Endothelial cell of umbilical vein (primary cell): ENCODE data around the gene DAZAP2. TPM values are rescaled to one million over a fixed set of nuclear protein-coding genes. Genes with fewer than 3 reads are reported as not detected.

ENCODE experiments used
- BruUV-seq: library from RNA; stranded (reverse); fragments of 400-500 nt; replicated peaks from 2 replicates; lab custom pipeline; 2021; lab: Mats Ljungman, UMichigan
- CTCF ChIA-PET: fragments of 300-600, 350-600 bp; sonication (Branson Sonifier 250); formaldehyde crosslinking; loops from one replicate; lab custom pipeline; 2021; ENCODE audit warnings: antibody characterized with exemption, inconsistent platforms; lab: Charles Lee
- POLR2A ChIA-PET: fragments of 300-600, 350-600 bp; sonication (Branson Sonifier 250); formaldehyde crosslinking; loops from one replicate; lab custom pipeline; 2021; ENCODE audit warnings: antibody characterized with exemption, inconsistent platforms; lab: Charles Lee
- DNase-seq: peaks from one replicate; pipeline ENCODE4 v3.0.0-alpha.2; 2011; ENCODE audit warnings: low read depth, low spot score
- FAIRE-seq: peaks from 2 replicates; lab custom pipeline; 2011; peaks lifted over from hg19 to GRCh38; lab: Jason Lieb, UNC
- H2AFZ ChIP-seq: 2 replicates; pipeline ENCODE4 v1.6.0; 2012; ENCODE audit warnings: low read depth, low read length, control low read depth, inconsistent platforms
- H3K27ac ChIP-seq: 2 replicates; pipeline ENCODE4 v1.5.1; 2011; ENCODE audit warnings: low read depth, mild to moderate bottlenecking, control low read depth, low read length, moderate library complexity; ENCODE audit not compliant: insufficient read depth
- H3K27me3 ChIP-seq, 2 experiments: 2 replicates each; pipeline versions ENCODE4 v1.6.0 to v1.6.1; 2011; ENCODE audit warnings: low read length in 2 of 2, mixed read lengths in 1 of 2; ENCODE audit not compliant: control insufficient read depth in 2 of 2, insufficient read depth in 2 of 2
- H3K36me3 ChIP-seq, 2 experiments: 2 replicates in 1 of 2; 3 replicates in 1 of 2; pipeline ENCODE4 v1.5.1; 2011; ENCODE audit warnings: low read length in 2 of 2, mild to moderate bottlenecking in 1 of 2, moderate library complexity in 1 of 2; ENCODE audit not compliant: control insufficient read depth in 2 of 2, insufficient read depth in 2 of 2; ENCODE audit errors: extremely low read depth in 1 of 2
- H3K4me1 ChIP-seq: 3 replicates; pipeline ENCODE4 v1.5.1; 2011; ENCODE audit warnings: mild to moderate bottlenecking, low read length; ENCODE audit not compliant: control insufficient read depth, insufficient read depth; ENCODE audit errors: extremely low read depth
- H3K4me2 ChIP-seq: 2 replicates; pipeline ENCODE4 v1.6.1; 2011; ENCODE audit warnings: low read length, control low read depth, mixed read lengths; ENCODE audit not compliant: insufficient read depth
- H3K4me3 ChIP-seq, 3 experiments: fragments of 200-600 bp in 1 of 3; sonication (generic), shearing (Covaris generic) in 1 of 3; replicated peaks in 1 of 3; 2 replicates each; pipeline ENCODE4 v1.5.1; 2011 to 2016; ENCODE audit warnings: control low read depth in 3 of 3, low read length in 3 of 3, mild to moderate bottlenecking in 2 of 3, inconsistent platforms in 1 of 3, low read depth in 1 of 3, moderate library complexity in 1 of 3; ENCODE audit not compliant: insufficient read depth in 1 of 3
- H3K79me2 ChIP-seq: 2 replicates; pipeline ENCODE4 v1.6.0; 2012; ENCODE audit warnings: low read length, inconsistent platforms; ENCODE audit not compliant: control insufficient read depth, insufficient read depth
- H3K9ac ChIP-seq: replicated peaks from 2 replicates; pipeline ENCODE3; 2011; ENCODE audit warnings: low read length, control low read depth; ENCODE audit not compliant: insufficient read depth; ENCODE audit errors: extremely low read depth
- H3K9me1 ChIP-seq: replicated peaks from 3 replicates; pipeline ENCODE4 v1.6.0; 2011; ENCODE audit warnings: mild to moderate bottlenecking, low read length; ENCODE audit not compliant: control insufficient read depth, insufficient read depth; ENCODE audit errors: extremely low read depth
- H3K9me3 ChIP-seq: replicated peaks from 2 replicates; pipeline ENCODE4 v1.5.1; 2012; ENCODE audit warnings: low read length, inconsistent platforms; ENCODE audit not compliant: control insufficient read depth, insufficient read depth
- H4K20me1 ChIP-seq: replicated peaks from 2 replicates; pipeline ENCODE3; 2011; ENCODE audit warnings: mild to moderate bottlenecking, low read length; ENCODE audit not compliant: control insufficient read depth, insufficient read depth; ENCODE audit errors: extremely low read depth
- CTCF ChIP-seq, 2 donors: IDR thresholded peaks; 1 replicate in 1 of 2; 2 replicates in 1 of 2; pipeline ENCODE4 v1.5.1; 2011; ENCODE audit warnings: low read length in 2 of 2, mild to moderate bottlenecking in 2 of 2, moderate library complexity in 2 of 2, control low read depth in 1 of 2, inconsistent platforms in 1 of 2, low read depth in 1 of 2; ENCODE audit not compliant: insufficient read depth in 1 of 2; ENCODE audit errors: extremely low read depth in 1 of 2
- EZH2 ChIP-seq: IDR thresholded peaks from 2 replicates; pipeline ENCODE4 v1.6.1; 2012; ENCODE audit warnings: borderline replicate concordance, low read depth, mild to moderate bottlenecking, moderate library complexity, low read length, inconsistent platforms; ENCODE audit not compliant: severe bottlenecking
- FOS ChIP-seq: IDR thresholded peaks from 2 replicates; pipeline ENCODE4 v1.6.1; 2011; ENCODE audit warnings: mild to moderate bottlenecking, low read length, moderate library complexity, borderline replicate concordance; ENCODE audit not compliant: insufficient read depth
- GATA2 ChIP-seq: IDR thresholded peaks from 2 replicates; pipeline ENCODE4 v1.7.0; 2011; ENCODE audit warnings: low read depth, mild to moderate bottlenecking, moderate library complexity, mixed read lengths, low read length; ENCODE audit not compliant: insufficient read length, insufficient read depth
- JUN ChIP-seq: IDR thresholded peaks from 2 replicates; pipeline ENCODE4 v1.6.1; 2011; ENCODE audit warnings: borderline replicate concordance, low read depth; ENCODE audit not compliant: insufficient read length, insufficient read depth
- MYC ChIP-seq: IDR thresholded peaks from one replicate; pipeline ENCODE4 v1.6.1; 2011; ENCODE audit warnings: mild to moderate bottlenecking, low read depth, low read length
- POLR2A ChIP-seq: IDR thresholded peaks from 2 replicates; pipeline ENCODE4 v1.6.1; 2012; ENCODE audit warnings: low read depth, mild to moderate bottlenecking, control low read depth, low read length
- POLR2AphosphoS5 ChIP-seq: IDR thresholded peaks from 2 replicates; pipeline ENCODE4 v1.6.1; 2012; ENCODE audit warnings: low read depth, mild to moderate bottlenecking, control low read depth, low read length, moderate library complexity; ENCODE audit not compliant: insufficient read depth
- dilution Hi-C: fragments of 300-500 bp; cut with MboI; formaldehyde crosslinking; loops from one replicate; pipeline ENCODE4 v1.15.0; 2019; ENCODE audit warnings: low sequenced_read_pairs; ENCODE audit not compliant: extremely low pct_ligation_motif_present
- intact Hi-C: fragments of 100-400 bp; cut with micrococcal nuclease; formaldehyde crosslinking; loops from one replicate; pipeline ENCODE4 v1.10.0; 2022
- polyA plus RNA-seq, 4 experiments: library from polyadenylated mRNA; depleted of rRNA in 3 of 4; stranded (reverse) in 3 of 4; unstranded in 1 of 4; fragments of >200 nt; gene quantifications; 2 replicates each; pipeline versions ENCODE4 v1.2.1 to v1.2.3, GENCODE V29; 2011 to 2012; ENCODE audit warnings: missing spikeins in 1 of 4
- total RNA-seq: library from RNA; stranded (reverse); gene quantifications from 2 replicates; pipeline ENCODE4 v1.2.3, GENCODE V29; 2021
- TF ChIP-seq, protein P1 (sequence below): IDR thresholded peaks from 2 replicates; pipeline ENCODE4 v1.6.1; 2011; ENCODE audit not compliant: insufficient read depth, insufficient read length

DAZAP2 gene
- total and polyA plus RNA-seq, 2 donors (not counting 3 experiments of a cell fraction or from before 2014, with no cell fraction given), result 177 to 497 TPM

DNA sequence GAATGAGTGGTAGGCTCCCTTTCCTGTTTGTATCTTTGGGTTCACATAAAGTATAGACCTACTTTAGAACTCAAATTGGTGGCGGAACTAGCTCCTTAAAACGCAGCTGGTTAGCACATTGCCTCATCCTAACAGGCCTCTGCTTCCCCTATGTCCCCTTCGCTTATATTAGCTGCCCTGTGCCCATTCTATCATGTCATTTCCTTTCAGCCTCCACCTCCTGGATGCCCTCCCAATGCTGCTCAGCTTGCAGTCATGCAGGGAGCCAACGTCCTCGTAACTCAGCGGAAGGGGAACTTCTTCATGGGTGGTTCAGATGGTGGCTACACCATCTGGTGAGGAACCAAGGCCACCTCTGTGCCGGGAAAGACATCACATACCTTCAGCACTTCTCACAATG is 3.5 kb downstream of the DAZAP2 start:
- Histone ChIP-seq H3K4me1 (peaks cover 28% of the 10 kb centered on the region), H3K79me2 (peaks cover 19% of the 10 kb centered on the region), H3K4me2 (no peak overlapping the region), H3K27me3 (no peaks in the 10 kb centered on the region), H4K20me1 (no peaks in the 10 kb centered on the region), H3K27ac (no peak overlapping the region), H3K9ac (no peak overlapping the region), H3K36me3 (peaks cover 16 to 29% of the 10 kb centered on the region in 2 experiments), H3K9me1 (no peaks in the 10 kb centered on the region), H3K4me3 (no peak overlapping the region), H3K9me3 (no peaks in the 10 kb centered on the region), H2AFZ (no peak overlapping the region)
- FAIRE-seq (no peak), DNase-seq (no peak)
- ChIA-PET CTCF (interaction anchor here (1.6 to 2.5 kb wide), 4 partner anchors 11 to 99 kb away, joined by 3 to 10 read pairs (median 7); partner anchors contain the start of genes POU6F1 and SMAGP), POLR2A (interaction anchor here (0.7 kb wide), 1 partner anchor 24 kb away, joined by 4 read pairs; the partner anchor contains the start of gene POU6F1)
- no peak for TF ChIP-seq JUN
- no peak for TF ChIP-seq CTCF (IDR thresholded peaks at IDR 0.05; ENCODE audit: extremely low read depth in 1 of 2, insufficient read depth in 1 of 2, low read depth in 1 of 2, low read length in 2 of 2)
- TF ChIP-seq FOS, result no peak
- no peak for TF ChIP-seq POLR2AphosphoS5
- TF ChIP-seq, protein P1, sequence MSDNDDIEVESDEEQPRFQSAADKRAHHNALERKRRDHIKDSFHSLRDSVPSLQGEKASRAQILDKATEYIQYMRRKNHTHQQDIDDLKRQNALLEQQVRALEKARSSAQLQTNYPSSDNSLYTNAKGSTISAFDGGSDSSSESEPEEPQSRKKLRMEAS, result no peak
- TF ChIP-seq POLR2A, result no peak
- TF ChIP-seq MYC, result no peak
- no peak for TF ChIP-seq EZH2
- TF ChIP-seq GATA2, result no peak
- no TSS peak for BruUV-seq
- dilution Hi-C loops (no loop called here), intact Hi-C loops (no loop called here)
